ENCODE results near the gene TRIM29.
"Not testable (repeated sequence)": the region's sequence is repeated elsewhere in the genome, so short reads cannot be mapped to it uniquely, and the experiment has no call there.

Gene TRIM29

GRCh38 chr11:120137611-120138521 is at the start of gene TRIM29:
Gene TRIM29, minus strand, starts transcription at chr11:120138113. Its CDS starts 82 bp downstream, at chr11:120138031.
- DNase-seq (ENCODE audit: low read depth in 2 of 2, low spot score in 1 of 2): no peak

GRCh38 chr11:120186774-120187591 is 49.1 kb upstream of the TRIM29 start:
- DNase-seq (ENCODE audit: low read depth in 2 of 2, low spot score in 1 of 2): no peak

- no peak for DNase-seq (ENCODE audit: low read depth in 2 of 2, low spot score in 1 of 2)
Observed at GRCh38 chr11:120186456-120186773, 48.5 kb upstream of the TRIM29 start.

- DNase-seq (ENCODE audit: low read depth in 2 of 2, low spot score in 1 of 2): no peak
Observed at GRCh38 chr11:120185706-120186455, 48.0 kb upstream of the TRIM29 start.

GRCh38 chr11:120184946-120185705 is 47.2 kb upstream of the TRIM29 start:
- no peak for DNase-seq (ENCODE audit: low read depth in 2 of 2, low spot score in 1 of 2)

GRCh38 chr11:120184371-120184945 is 46.5 kb upstream of the TRIM29 start:
- no peak for DNase-seq (ENCODE audit: low read depth in 2 of 2, low spot score in 1 of 2)

GRCh38 chr11:120183701-120184141 is 45.8 kb upstream of the TRIM29 start:
- DNase-seq (ENCODE audit: low read depth in 2 of 2, low spot score in 1 of 2): no peak

- no peak for DNase-seq (ENCODE audit: low read depth in 2 of 2, low spot score in 1 of 2)
Observed at GRCh38 chr11:120182790-120183491, 45.0 kb upstream of the TRIM29 start.

GRCh38 chr11:120182372-120182771 is 44.5 kb upstream of the TRIM29 start:
- no peak for DNase-seq (ENCODE audit: low read depth in 2 of 2, low spot score in 1 of 2)

GRCh38 chr11:120181376-120181975 is 43.6 kb upstream of the TRIM29 start:
- no peak for DNase-seq (ENCODE audit: low read depth in 2 of 2, low spot score in 1 of 2)

- no peak for DNase-seq (ENCODE audit: low read depth in 2 of 2, low spot score in 1 of 2)
Observed at GRCh38 chr11:120180551-120181232, 42.8 kb upstream of the TRIM29 start.

GRCh38 chr11:120180063-120180462 is 42.1 kb upstream of the TRIM29 start:
- not testable (repeated sequence) for DNase-seq (ENCODE audit: low read depth in 2 of 2, low spot score in 1 of 2)

- no peak for DNase-seq (ENCODE audit: low read depth in 2 of 2, low spot score in 1 of 2)
Observed at GRCh38 chr11:120179057-120179672, 41.3 kb upstream of the TRIM29 start.

GRCh38 chr11:120178561-120179056 is 40.7 kb upstream of the TRIM29 start:
- DNase-seq (ENCODE audit: low read depth in 2 of 2, low spot score in 1 of 2): no peak

- DNase-seq (ENCODE audit: low read depth in 2 of 2, low spot score in 1 of 2): no peak
Observed at GRCh38 chr11:120174866-120175265, 37.0 kb upstream of the TRIM29 start.

GRCh38 chr11:120173807-120174206 is 35.9 kb upstream of the TRIM29 start:
- no peak for DNase-seq (ENCODE audit: low read depth in 2 of 2, low spot score in 1 of 2)

- DNase-seq (ENCODE audit: low read depth in 2 of 2, low spot score in 1 of 2): no peak
Observed at GRCh38 chr11:120173019-120173705, 35.2 kb upstream of the TRIM29 start.

Measured in stimulated activated CD8-positive, alpha-beta memory T cell treated with anti-CD3 and anti-CD28 coated beads, Interleukin-4, amount 100 ng/mL, for 4 hours (primary cell).